Subcutaneous adipose tissue (tissue), 4 donors: Measurements from ENCODE around the gene PPP1CC. TPM values are rescaled to one million over a fixed set of nuclear protein-coding genes. Genes with fewer than 3 reads are reported as not detected.

ENCODE experiments used
- CTCF ChIP-seq: fragments of 450-650 bp; IDR thresholded peaks from one replicate; pipeline ENCODE4 v1.5.1; 2016; ENCODE audit warnings: low read depth, mild to moderate bottlenecking, control low read depth, antibody characterized with exemption, moderate library complexity
- total RNA-seq, 4 donors: library from RNA; depleted of rRNA; stranded (reverse); fragments of >200 nt; gene quantifications; one replicate each; pipeline ENCODE4 v1.1.0, GENCODE V29; 2016

PPP1CC gene
- total RNA-seq, 4 donors from 2014 or later = 103 to 173 (median 118) TPM

GRCh38 chr12:110721570-110721969, 21.1 kb downstream of the PPP1CC start:
- TF ChIP-seq CTCF = no peak

- no peak for TF ChIP-seq CTCF
These were observed 22.2 kb downstream of the PPP1CC start for GRCh38 chr12:110720516-110720915.

- no peak for TF ChIP-seq CTCF
These were observed 24.3 kb downstream of the PPP1CC start for GRCh38 chr12:110718222-110718908.

GRCh38 chr12:110717037-110717436, 25.7 kb downstream of the PPP1CC start:
- no peak for TF ChIP-seq CTCF

- no peak for TF ChIP-seq CTCF
These were observed 33.8 kb downstream of the PPP1CC start for GRCh38 chr12:110708917-110709316.

- no peak for TF ChIP-seq CTCF
These were observed 37.4 kb downstream of the PPP1CC start for GRCh38 chr12:110705309-110705708.

GRCh38 chr12:110704750-110705149, 37.9 kb downstream of the PPP1CC start:
- no peak for TF ChIP-seq CTCF
